Stomach (tissue), 9 donors: ENCODE data around the gene ERVFRD-1. TPM values are rescaled to one million over a fixed set of nuclear protein-coding genes. Genes with fewer than 3 reads are reported as not detected.
"Not testable (repeated sequence)": the region's sequence is repeated elsewhere in the genome, so short reads cannot be mapped to it uniquely, and the experiment has no call there.

ENCODE experiments used
- DNase-seq, 2 donors: peaks; one replicate each; pipeline versions ENCODE4 v3.0.0 to v3.0.0-alpha.2; 2013 to 2019
- H3K27ac ChIP-seq, 5 donors: fragments of 200-600 bp in 4 of 5; sonication (generic) in 4 of 5; one replicate each; pipeline ENCODE4 v1.5.1; 2013 to 2019; ENCODE audit warnings: mild to moderate bottlenecking in 1 of 5, moderate library complexity in 1 of 5
- H3K27me3 ChIP-seq, 3 donors: fragments of 200-600 bp; sonication (generic); one replicate each; pipeline ENCODE4 v1.5.1; 2017 to 2019; ENCODE audit warnings: mixed run types in 1 of 3
- H3K36me3 ChIP-seq, 4 donors: fragments of 200-600 bp; sonication (generic); 1 replicate in 3 of 4; 2 replicates in 1 of 4; pipeline ENCODE4 v1.5.1; 2016 to 2019
- H3K4me1 ChIP-seq, 4 donors: fragments of 200-600 bp; sonication (generic); one replicate each; pipeline ENCODE4 v1.5.1; 2016 to 2019
- H3K4me3 ChIP-seq, 4 donors: fragments of 200-600 bp; sonication (generic) in 3 of 4; one replicate each; pipeline ENCODE4 v1.5.1; 2016 to 2019; ENCODE audit warnings: mild to moderate bottlenecking in 1 of 4
- H3K9me3 ChIP-seq, 4 donors: fragments of 200-600 bp; sonication (generic); one replicate each; pipeline ENCODE4 v1.5.1; 2016 to 2019
- EP300 ChIP-seq: sonication (generic); formaldehyde crosslinking; IDR thresholded peaks from one replicate; pipeline ENCODE4 v1.6.1; 2017; ENCODE audit warnings: antibody characterized with exemption
- POLR2A ChIP-seq, 4 donors: fragments of 450-650 bp; IDR thresholded peaks; one replicate each; pipeline ENCODE4 v1.6.1; 2016; ENCODE audit warnings: antibody characterized with exemption in 4 of 4, control low read depth in 2 of 4, mild to moderate bottlenecking in 1 of 4, moderate library complexity in 1 of 4
- POLR2AphosphoS5 ChIP-seq, 3 donors: sonication (generic); formaldehyde crosslinking; IDR thresholded peaks; one replicate each; pipeline ENCODE4 v1.6.1; 2016; ENCODE audit warnings: antibody characterized with exemption in 3 of 3
- WGBS, 5 donors: extraction: QIAGEN DNeasy Blood & Tissue Kit in 3 of 5; methylation state at CpG; one replicate each; pipeline versions ENCODE4 v1.1.5 to v1.1.7; 2013 to 2018; 5-methylcytosine and 5-hydroxymethylcytosine counted together
- intact Hi-C: fragments of 100-400 bp; cut with DNase I; formaldehyde crosslinking; loops from one replicate; pipeline ENCODE4 v1.15.1; 2023; ENCODE audit warnings: low total_unique reads
- polyA plus RNA-seq, 3 donors: library from polyadenylated mRNA; stranded (reverse); fragments of 200-250 nt; gene quantifications; one replicate each; pipeline ENCODE4 v1.2.3, GENCODE V29; 2013
- total RNA-seq, 5 donors: library from RNA; depleted of rRNA; stranded (reverse); fragments of >200 nt; gene quantifications; one replicate each; pipeline versions ENCODE4 v1.1.0 to v1.2.3, GENCODE V29; 2014 to 2016
- TF ChIP-seq, protein P1 (sequence below), 7 experiments: fragments of 450-650 bp in 4 of 7; fragments of 200-600 bp in 3 of 7; sonication (generic) in 3 of 7; IDR thresholded peaks; one replicate each; pipeline ENCODE4 v1.5.1; 2016 to 2019; ENCODE audit warnings: antibody characterized with exemption in 7 of 7, control low read depth in 2 of 7, mild to moderate bottlenecking in 1 of 7
- donor health status: healthy with polysubstance abuse.
- donor health status: Bipolar disorder and iron deficiency.
- donor health status: healthy.

Gene ERVFRD-1
- total and polyA plus RNA-seq, 8 donors, result 0.15 to 1.2 (median 0.19) TPM; not detected in 5

GRCh38 chr6:11089695-11090094 is 21.8 kb downstream of the ERVFRD-1 start:
- Histone ChIP-seq H3K4me3 (no peak overlapping the region), H3K27me3 (no peaks in the 10 kb centered on the region), H3K4me1 (peaks cover 0 to 9% (median 8%) of the 10 kb centered on the region in 4 donors), H3K9me3 (no peaks in the 10 kb centered on the region), H3K36me3 (no peaks in the 10 kb centered on the region), H3K27ac (no peak overlapping the region)
- WGBS, 5 donors, result 78 to 89% (median 85%) methylated on average over 1 of the region's 1 CpG
- no peak for DNase-seq
- TF ChIP-seq, protein P1, sequence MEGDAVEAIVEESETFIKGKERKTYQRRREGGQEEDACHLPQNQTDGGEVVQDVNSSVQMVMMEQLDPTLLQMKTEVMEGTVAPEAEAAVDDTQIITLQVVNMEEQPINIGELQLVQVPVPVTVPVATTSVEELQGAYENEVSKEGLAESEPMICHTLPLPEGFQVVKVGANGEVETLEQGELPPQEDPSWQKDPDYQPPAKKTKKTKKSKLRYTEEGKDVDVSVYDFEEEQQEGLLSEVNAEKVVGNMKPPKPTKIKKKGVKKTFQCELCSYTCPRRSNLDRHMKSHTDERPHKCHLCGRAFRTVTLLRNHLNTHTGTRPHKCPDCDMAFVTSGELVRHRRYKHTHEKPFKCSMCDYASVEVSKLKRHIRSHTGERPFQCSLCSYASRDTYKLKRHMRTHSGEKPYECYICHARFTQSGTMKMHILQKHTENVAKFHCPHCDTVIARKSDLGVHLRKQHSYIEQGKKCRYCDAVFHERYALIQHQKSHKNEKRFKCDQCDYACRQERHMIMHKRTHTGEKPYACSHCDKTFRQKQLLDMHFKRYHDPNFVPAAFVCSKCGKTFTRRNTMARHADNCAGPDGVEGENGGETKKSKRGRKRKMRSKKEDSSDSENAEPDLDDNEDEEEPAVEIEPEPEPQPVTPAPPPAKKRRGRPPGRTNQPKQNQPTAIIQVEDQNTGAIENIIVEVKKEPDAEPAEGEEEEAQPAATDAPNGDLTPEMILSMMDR (IDR thresholded peaks at IDR 0.05), result no peak
- TF ChIP-seq POLR2A (IDR thresholded peaks at IDR 0.05) (no peak), POLR2AphosphoS5 (IDR thresholded peaks at IDR 0.05) (no peak), EP300 (no peak)
- intact Hi-C loops, result no loop called here

DNA sequence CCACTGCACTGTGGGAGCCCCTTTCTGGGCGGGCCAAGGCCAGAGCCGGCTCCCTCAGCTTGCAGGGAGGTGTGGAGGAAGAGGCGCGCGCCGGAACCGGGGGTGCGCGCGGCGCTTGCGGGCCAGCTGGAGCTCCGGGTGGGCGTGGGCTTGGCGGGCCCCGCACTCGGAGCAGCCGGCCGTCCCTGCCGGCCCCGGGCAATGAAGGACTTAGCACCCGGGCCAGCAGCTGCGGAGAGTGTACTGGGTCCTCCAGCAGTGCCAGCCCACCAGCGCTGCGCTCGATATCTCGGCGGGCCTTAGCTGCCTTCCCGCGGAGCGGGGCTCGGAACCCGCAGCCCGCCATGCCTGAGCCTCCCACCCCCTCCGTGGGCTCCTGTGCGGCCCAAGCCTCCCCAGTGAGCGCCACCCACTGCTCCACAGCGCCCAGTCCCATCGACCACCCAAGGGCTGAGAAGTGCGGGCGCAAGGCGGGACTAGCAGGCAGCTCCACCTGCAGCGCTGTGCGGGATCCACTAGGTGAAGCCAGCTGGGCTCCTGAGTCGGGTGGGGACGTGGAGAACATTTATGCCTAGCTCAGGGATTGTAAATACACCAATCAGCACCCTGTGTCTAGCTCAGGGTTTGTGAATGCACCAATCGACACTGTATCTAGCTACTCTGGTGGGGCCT is 24.2 kb downstream of the ERVFRD-1 start:
- H3K27me3 ChIP-seq, H3K4me1 ChIP-seq, H3K27ac ChIP-seq, H3K36me3 ChIP-seq, H3K4me3 ChIP-seq, intact Hi-C loops, H3K9me3 ChIP-seq, DNase-seq: not testable (repeated sequence)
- WGBS, 5 donors, result 80 to 94% (median 85%) methylated on average over 30 to 47 of the region's 47 CpGs

- intact Hi-C loops, result no loop called here
- Histone ChIP-seq H3K27me3 (no peaks in the 10 kb centered on the region), H3K4me3 (no peak overlapping the region), H3K36me3 (no peaks in the 10 kb centered on the region), H3K27ac (no peak overlapping the region), H3K4me1 (no peaks in the 10 kb centered on the region), H3K9me3 (no peaks in the 10 kb centered on the region)
- TF ChIP-seq, protein P1 (IDR thresholded peaks at IDR 0.05), result no peak
- TF ChIP-seq POLR2AphosphoS5 (IDR thresholded peaks at IDR 0.05), result no peak
- TF ChIP-seq POLR2A (IDR thresholded peaks at IDR 0.05), result no peak
- TF ChIP-seq EP300, result no peak
- WGBS, 5 donors, result 50 to 62% (median 57%) methylated on average over 3 of the region's 3 CpGs
- DNase-seq, result no peak
Observed at GRCh38 chr6:11085758-11086435, 25.6 kb downstream of the ERVFRD-1 start.

- TF ChIP-seq POLR2A (IDR thresholded peaks at IDR 0.05) (no peak), EP300 (no peak), POLR2AphosphoS5 (IDR thresholded peaks at IDR 0.05) (no peak)
- TF ChIP-seq, protein P1 (IDR thresholded peaks at IDR 0.05), result no peak
- Histone ChIP-seq H3K27me3 (no peaks in the 10 kb centered on the region), H3K36me3 (no peaks in the 10 kb centered on the region), H3K27ac (no peak overlapping the region), H3K4me3 (no peak overlapping the region), H3K9me3 (no peaks in the 10 kb centered on the region), H3K4me1 (no peaks in the 10 kb centered on the region)
- no peak for DNase-seq
- intact Hi-C loops, result no loop called here
- WGBS, 5 donors, result 74 to 91% (median 86%) methylated on average over 5 of the region's 5 CpGs
Observed at GRCh38 chr6:11083956-11084355, 27.6 kb downstream of the ERVFRD-1 start.

DNA sequence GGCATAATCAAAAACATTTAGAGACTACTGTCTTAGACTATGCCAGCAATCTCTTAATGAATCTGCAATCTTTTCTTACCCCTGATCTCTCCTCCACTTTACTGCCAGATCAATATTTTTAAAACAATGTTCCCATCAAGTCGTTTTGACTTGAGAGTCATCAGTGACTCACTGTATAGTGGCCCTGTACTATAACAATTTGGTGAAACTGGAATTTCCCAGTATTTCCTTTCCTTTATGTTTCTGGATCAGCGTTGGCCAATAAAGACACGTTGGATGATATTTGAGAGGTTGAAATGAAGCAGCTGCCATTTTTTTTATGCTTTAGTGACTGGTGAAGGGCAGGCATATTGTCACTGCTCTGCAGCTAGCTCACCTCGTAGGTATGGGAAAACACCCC is 28.0 kb downstream of the ERVFRD-1 start:
- 71 to 81% (median 75%) methylated on average over 4 of the region's 4 CpGs for WGBS, 5 donors
- no peak for DNase-seq
- intact Hi-C loops, result no loop called here
- Histone ChIP-seq H3K27me3 (no peaks in the 10 kb centered on the region), H3K4me1 (no peaks in the 10 kb centered on the region), H3K27ac (no peak overlapping the region), H3K4me3 (no peak overlapping the region), H3K36me3 (no peaks in the 10 kb centered on the region), H3K9me3 (no peaks in the 10 kb centered on the region)
- no peak for TF ChIP-seq POLR2AphosphoS5 (IDR thresholded peaks at IDR 0.05)
- TF ChIP-seq, protein P1 (IDR thresholded peaks at IDR 0.05), result no peak
- TF ChIP-seq EP300, result no peak
- TF ChIP-seq POLR2A (IDR thresholded peaks at IDR 0.05), result no peak
